Measurements from ENCODE around the gene INTS1.

- TF ChIP-seq EZH2 (IDR thresholded peaks at IDR 0.05; ENCODE audit: borderline replicate concordance) (no peak), CTCF (IDR thresholded peaks at IDR 0.05; ENCODE audit: poor library complexity) (no peak), EZH2phosphoT487 (IDR thresholded peaks at IDR 0.05; ENCODE audit: low read depth, severe bottlenecking, unreplicated experiment) (no peak)
These were observed 6.8 kb downstream of the INTS1 start for GRCh38 chr7:1497293-1497927.

Measured in hepatocyte (in vitro differentiated cells).